ENCODE measurements around the gene SUSD4. TPM values are rescaled to one million over a fixed set of nuclear protein-coding genes. Genes with fewer than 3 reads are reported as not detected.

The SUSD4 gene
- total and polyA plus RNA-seq, 2 of the 8 experiments (the other 6 are each of a cell fraction or from before 2014, with no cell fraction given): 3.9 to 5.2 TPM

- H3K23ac ChIP-seq (ENCODE audit: insufficient read length): no peak overlapping the region
- WGBS, 2 experiments (ENCODE audit: extremely low coverage in 1 of 2, insufficient coverage in 1 of 2, insufficient read length in 1 of 2, insufficient replicate concordance in 2 of 2, low coverage in 1 of 2, low lambda C conversion rate in 2 of 2, missing lambda C conversion rate in 1 of 2): 91% methylated on average over 3 of the region's 3 CpGs; no CpG with 5 or more reads in 1 of the 2 experiments
- H4K91ac ChIP-seq (replicated peaks; ENCODE audit: insufficient read length, low read length): no peak overlapping the region
- H2BK20ac ChIP-seq (ENCODE audit: low read length): no peak overlapping the region
- H3K9me3 ChIP-seq (ENCODE audit: insufficient read depth in 2 of 2, low read depth in 1 of 2, low read length in 1 of 2): no peaks in the 10 kb centered on the region
- H3K4ac ChIP-seq (replicated peaks; ENCODE audit: insufficient read length, low read depth, low read length): no peak overlapping the region
- ChIA-PET CTCF (ENCODE audit: partially characterized antibody) (interaction anchor here (0.9 to 3.1 kb wide), 7 partner anchors 9 to 350 kb away, joined by 3 to 9 read pairs (median 3); no protein-coding TSS in a partner anchor), POLR2A (ENCODE audit: partially characterized antibody) (interaction anchor here (1.2 kb wide), 1 partner anchor 14 kb away, joined by 3 read pairs; no protein-coding TSS in a partner anchor)
- no peak overlapping the region for H2BK120ac ChIP-seq (replicated peaks; ENCODE audit: low read depth, low read length)
- no peak overlapping the region for H4K5ac ChIP-seq (ENCODE audit: insufficient read length, low read depth, low read length)
- no peaks in the 10 kb centered on the region for H3K27me3 ChIP-seq (replicated peaks in 1 of 4; ENCODE audit: control insufficient read depth in 3 of 4, extremely low read depth in 1 of 4, insufficient read depth in 3 of 4, low read length in 3 of 4)
- H4K20me1 ChIP-seq (replicated peaks in 1 of 2; ENCODE audit: control insufficient read depth in 1 of 2, insufficient read depth in 2 of 2, low read length in 2 of 2): no peaks in the 10 kb centered on the region
- H3K79me2 ChIP-seq (ENCODE audit: control insufficient read depth in 1 of 2, insufficient read depth in 2 of 2, low read length in 2 of 2): no peaks in the 10 kb centered on the region
- no peak overlapping the region for H3K4me2 ChIP-seq (ENCODE audit: insufficient read depth in 1 of 2, low read depth in 2 of 2, low read length in 2 of 2)
- H2BK5ac ChIP-seq (ENCODE audit: low read depth, low read length): no peak overlapping the region
- H3K36me3 ChIP-seq (ENCODE audit: control insufficient read depth in 2 of 4, insufficient read depth in 4 of 4, low read length in 3 of 4): no peaks in the 10 kb centered on the region
- no peak overlapping the region for H3K27ac ChIP-seq (ENCODE audit: low read depth, low read length)
- no peak overlapping the region for H3K56ac ChIP-seq (replicated peaks; ENCODE audit: insufficient read length, low read depth, low read length)
- no peak overlapping the region for H3K14ac ChIP-seq (ENCODE audit: insufficient read length)
- no peaks in the 10 kb centered on the region for H3K79me1 ChIP-seq (ENCODE audit: low read depth, low read length)
- no peak overlapping the region for H2AFZ ChIP-seq (ENCODE audit: low read length)
- no peak overlapping the region for H2BK15ac ChIP-seq (ENCODE audit: low read length)
- H3K23me2 ChIP-seq (ENCODE audit: low read depth, low read length): no peaks in the 10 kb centered on the region
- FAIRE-seq (no peak), DNase-seq (ENCODE audit: low read depth in 1 of 2, low spot score in 2 of 2) (no peak)
- no peaks in the 10 kb centered on the region for H3K4me1 ChIP-seq (replicated peaks in 1 of 4; ENCODE audit: control insufficient read depth in 3 of 4, insufficient read depth in 4 of 4, low read length in 3 of 4)
- H3K18ac ChIP-seq (ENCODE audit: extremely low read depth, low read length): no peak overlapping the region
- H3K9ac ChIP-seq (replicated peaks in 1 of 4; ENCODE audit: extremely low read depth in 1 of 4, low read depth in 3 of 4, low read length in 3 of 4): no peak overlapping the region
- no peak overlapping the region for H4K8ac ChIP-seq (ENCODE audit: extremely low read depth, insufficient read depth, low read length)
- no peak overlapping the region for H2BK12ac ChIP-seq (ENCODE audit: low read depth, low read length)
- no peak overlapping the region for H2AK5ac ChIP-seq (ENCODE audit: low read depth, low read length)
- no peak overlapping the region for H3K4me3 ChIP-seq (ENCODE audit: extremely low read depth in 1 of 4, insufficient read depth in 2 of 4, low read depth in 3 of 4, low read length in 4 of 4)
- TF ChIP-seq GTF2F1 (IDR thresholded peaks at IDR 0.05; ENCODE audit: borderline replicate concordance, low read depth, low read length) (no peak), TAF1 (IDR thresholded peaks at IDR 0.05; ENCODE audit: low read depth, low read length) (no peak), KDM5A (IDR thresholded peaks at IDR 0.05; ENCODE audit: low read length) (no peak), CTCF (IDR thresholded peaks at IDR 0.05; ENCODE audit: control extremely low read depth in 1 of 3, insufficient read depth in 1 of 3, low read depth in 1 of 3, low read length in 3 of 3) (no peak), SP2 (IDR thresholded peaks at IDR 0.05; ENCODE audit: low read length) (no peak), KDM4A (IDR thresholded peaks at IDR 0.05; ENCODE audit: low read depth, low read length, severe bottlenecking) (no peak), GABPA (IDR thresholded peaks at IDR 0.05; ENCODE audit: borderline replicate concordance, insufficient read depth, low read length) (no peak), BRCA1 (IDR thresholded peaks at IDR 0.05; ENCODE audit: low read depth, low read length) (no peak), RBBP5 (IDR thresholded peaks at IDR 0.05; ENCODE audit: borderline replicate concordance, low read depth, low read length) (no peak), TBP (IDR thresholded peaks at IDR 0.05; ENCODE audit: low read depth, low read length) (no peak), ATF3 (IDR thresholded peaks at IDR 0.05; ENCODE audit: insufficient read depth, low read depth, low read length) (no peak), TEAD4 (IDR thresholded peaks at IDR 0.05; ENCODE audit: low read depth, low read length) (no peak)
Measured at GRCh38 chr1:223340637-223341036, 23.3 kb downstream of the SUSD4 start.

Measured in H1 (cell line).